ENCODE measurements around the gene SNAPIN.
"Not testable (repeated sequence)": the region's sequence is repeated elsewhere in the genome, so short reads cannot be mapped to it uniquely, and the experiment has no call there.

DNA sequence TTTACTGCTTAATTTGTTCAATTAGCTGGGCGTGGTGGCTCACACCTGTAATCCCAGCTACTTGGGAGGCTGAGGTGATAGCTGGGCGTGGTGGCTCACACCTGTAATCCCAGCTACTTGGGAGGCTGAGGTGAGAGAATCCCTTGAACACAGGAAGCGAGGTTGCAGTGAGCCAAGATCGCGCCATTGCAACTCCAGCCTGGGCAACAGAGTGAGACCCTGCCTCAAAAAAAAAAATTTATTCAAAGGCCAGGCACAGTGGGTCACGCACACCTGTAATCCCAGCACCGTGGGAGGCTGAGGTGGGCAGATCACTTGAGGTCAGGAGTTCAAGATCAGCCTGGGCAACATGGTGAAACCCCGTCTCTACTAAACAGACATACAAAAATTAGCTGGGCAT is 10.2 kb downstream of the SNAPIN start:
- TF ChIP-seq, protein P1, sequence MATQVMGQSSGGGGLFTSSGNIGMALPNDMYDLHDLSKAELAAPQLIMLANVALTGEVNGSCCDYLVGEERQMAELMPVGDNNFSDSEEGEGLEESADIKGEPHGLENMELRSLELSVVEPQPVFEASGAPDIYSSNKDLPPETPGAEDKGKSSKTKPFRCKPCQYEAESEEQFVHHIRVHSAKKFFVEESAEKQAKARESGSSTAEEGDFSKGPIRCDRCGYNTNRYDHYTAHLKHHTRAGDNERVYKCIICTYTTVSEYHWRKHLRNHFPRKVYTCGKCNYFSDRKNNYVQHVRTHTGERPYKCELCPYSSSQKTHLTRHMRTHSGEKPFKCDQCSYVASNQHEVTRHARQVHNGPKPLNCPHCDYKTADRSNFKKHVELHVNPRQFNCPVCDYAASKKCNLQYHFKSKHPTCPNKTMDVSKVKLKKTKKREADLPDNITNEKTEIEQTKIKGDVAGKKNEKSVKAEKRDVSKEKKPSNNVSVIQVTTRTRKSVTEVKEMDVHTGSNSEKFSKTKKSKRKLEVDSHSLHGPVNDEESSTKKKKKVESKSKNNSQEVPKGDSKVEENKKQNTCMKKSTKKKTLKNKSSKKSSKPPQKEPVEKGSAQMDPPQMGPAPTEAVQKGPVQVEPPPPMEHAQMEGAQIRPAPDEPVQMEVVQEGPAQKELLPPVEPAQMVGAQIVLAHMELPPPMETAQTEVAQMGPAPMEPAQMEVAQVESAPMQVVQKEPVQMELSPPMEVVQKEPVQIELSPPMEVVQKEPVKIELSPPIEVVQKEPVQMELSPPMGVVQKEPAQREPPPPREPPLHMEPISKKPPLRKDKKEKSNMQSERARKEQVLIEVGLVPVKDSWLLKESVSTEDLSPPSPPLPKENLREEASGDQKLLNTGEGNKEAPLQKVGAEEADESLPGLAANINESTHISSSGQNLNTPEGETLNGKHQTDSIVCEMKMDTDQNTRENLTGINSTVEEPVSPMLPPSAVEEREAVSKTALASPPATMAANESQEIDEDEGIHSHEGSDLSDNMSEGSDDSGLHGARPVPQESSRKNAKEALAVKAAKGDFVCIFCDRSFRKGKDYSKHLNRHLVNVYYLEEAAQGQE (IDR thresholded peaks at IDR 0.05; ENCODE audit: low read depth), result not testable (repeated sequence)
- not testable (repeated sequence) for TF ChIP-seq POLR2AphosphoS5 (IDR thresholded peaks at IDR 0.05; ENCODE audit: low read depth, low read length)
